Measurements from ENCODE around the gene RBL2. TPM values are rescaled to one million over a fixed set of nuclear protein-coding genes. Genes with fewer than 3 reads are reported as not detected.
"Not testable (repeated sequence)": the region's sequence is repeated elsewhere in the genome, so short reads cannot be mapped to it uniquely, and the experiment has no call there.

Gene RBL2
- total RNA-seq, 1 experiment from 2014 or later = 14.2 TPM

- intact Hi-C loops (cut with micrococcal nuclease) = loop anchor here (5.0 kb wide), 1 partner anchor 366 kb away; the partner anchor contains the start of genes CHD9 and CHD9NB
- no peak for TF ChIP-seq CTCF (conservative IDR thresholded peaks at IDR 0.05; ENCODE audit: low read depth, low read length)
- no peak for TF ChIP-seq EZH2 (IDR thresholded peaks at IDR 0.05; ENCODE audit: low read length, unreplicated experiment)
- no peak for TF ChIP-seq EZH2phosphoT487 (IDR thresholded peaks at IDR 0.05; ENCODE audit: borderline replicate concordance, low read length)
Observed at GRCh38 chr16:53417976-53418375, 16.3 kb upstream of the RBL2 start.

DNA sequence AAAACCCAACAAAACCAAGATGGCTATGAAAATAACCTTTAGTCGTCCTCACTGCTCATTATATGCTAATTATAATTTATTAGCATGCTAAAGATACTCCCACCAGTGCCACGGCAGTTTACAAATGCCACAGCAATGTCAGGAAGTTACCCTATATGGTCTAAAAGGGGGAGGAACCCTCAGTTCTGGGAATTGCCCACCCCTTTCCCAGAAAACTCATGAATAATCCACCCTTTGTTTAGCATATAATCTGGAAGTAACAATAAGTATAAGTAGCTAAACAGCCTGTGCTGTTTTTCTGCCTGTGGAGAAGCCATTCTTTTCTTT is 14.9 kb upstream of the RBL2 start:
- BruUV-seq (replicated peaks); H3K36me3 ChIP-seq (ENCODE audit: low read depth, low read length); POLR2A ChIA-PET (ENCODE audit: unreplicated experiment); DNase-seq; H3F3A ChIP-seq (ENCODE audit: low read length, unreplicated experiment); H3K9ac ChIP-seq (ENCODE audit: low read length); ATAC-seq; H3K9me2 ChIP-seq (replicated peaks; ENCODE audit: low read length); CTCF ChIA-PET; H3K79me2 ChIP-seq (ENCODE audit: low read length); H3K9me3 ChIP-seq (ENCODE audit: low read length); H4K20me1 ChIP-seq (ENCODE audit: low read length); H2AFZ ChIP-seq (ENCODE audit: low read length); H3K27me3 ChIP-seq (ENCODE audit: low read length); H3K4me2 ChIP-seq (ENCODE audit: low read length); H3K4me3 ChIP-seq (ENCODE audit: low read length): not testable (repeated sequence)
- intact Hi-C loops (cut with micrococcal nuclease) = loop anchor here (5.0 kb wide), 1 partner anchor 367 kb away; the partner anchor contains the start of genes CHD9 and CHD9NB
- Histone ChIP-seq H3K27ac (ENCODE audit: low read length) (peak overlapping the region; percentile 32; the same call in 1 of the 2 replicates), H3K4me1 (ENCODE audit: insufficient read depth, low read length) (peaks cover 13% of the 10 kb centered on the region)

More at GRCh38 chr16:53417976-53418375, 16.3 kb upstream of the RBL2 start:
- Histone ChIP-seq H3K9me3 (ENCODE audit: low read length) (0 out of 2 replicates have a peak, but pooled peaks cover 1% of the 10 kb centered on the region), H3F3A (ENCODE audit: low read length, unreplicated experiment) (no peaks in the 10 kb centered on the region), H3K4me1 (ENCODE audit: insufficient read depth, low read length) (peaks cover 13% of the 10 kb centered on the region), H3K9me2 (replicated peaks; ENCODE audit: low read length) (no peaks in the 10 kb centered on the region), H4K20me1 (ENCODE audit: low read length) (no peaks in the 10 kb centered on the region), H3K27me3 (ENCODE audit: low read length) (no peaks in the 10 kb centered on the region), H3K4me2 (ENCODE audit: low read length) (no peak overlapping the region), H3K27ac (ENCODE audit: low read length) (no peak overlapping the region), H3K36me3 (ENCODE audit: low read depth, low read length) (no peaks in the 10 kb centered on the region), H3K9ac (ENCODE audit: low read length) (no peak overlapping the region), H2AFZ (ENCODE audit: low read length) (no peak overlapping the region), H3K4me3 (ENCODE audit: low read length) (no peak overlapping the region), H3K79me2 (ENCODE audit: low read length) (no peaks in the 10 kb centered on the region)
- CTCF ChIA-PET = no interaction called here
- ATAC-seq = no peak
- no TSS peak for BruUV-seq (replicated peaks)
- DNase-seq = no peak
- POLR2A ChIA-PET (ENCODE audit: unreplicated experiment) = no interaction called here

GRCh38 chr16:53421248-53421647 is 13.0 kb upstream of the RBL2 start:
- no peak overlapping the region for H3K27ac ChIP-seq (ENCODE audit: low read length)
- no peaks in the 10 kb centered on the region for H4K20me1 ChIP-seq (ENCODE audit: low read length)
- intact Hi-C loops (cut with micrococcal nuclease) = no loop called here
- H3K27me3 ChIP-seq (ENCODE audit: low read length) = no peaks in the 10 kb centered on the region
- H3K79me2 ChIP-seq (ENCODE audit: low read length) = no peaks in the 10 kb centered on the region
- H3K4me1 ChIP-seq (ENCODE audit: insufficient read depth, low read length) = no peaks in the 10 kb centered on the region; the same call in 1 of the 2 replicates
- POLR2A ChIA-PET (ENCODE audit: unreplicated experiment) = no interaction called here
- DNase-seq (no peak), ATAC-seq (no peak)
- H3F3A ChIP-seq (ENCODE audit: low read length, unreplicated experiment) = no peaks in the 10 kb centered on the region
- no peak overlapping the region for H3K4me3 ChIP-seq (ENCODE audit: low read length)
- no TSS peak for BruUV-seq (replicated peaks)
- no peak for TF ChIP-seq CTCF (conservative IDR thresholded peaks at IDR 0.05; ENCODE audit: low read depth, low read length)
- no peak for TF ChIP-seq EZH2 (IDR thresholded peaks at IDR 0.05; ENCODE audit: low read length, unreplicated experiment)
- TF ChIP-seq EZH2phosphoT487 (IDR thresholded peaks at IDR 0.05; ENCODE audit: borderline replicate concordance, low read length) = no peak
- no peak overlapping the region for H3K9ac ChIP-seq (ENCODE audit: low read length)
- no peak overlapping the region for H3K4me2 ChIP-seq (ENCODE audit: low read length)
- no peaks in the 10 kb centered on the region for H3K36me3 ChIP-seq (ENCODE audit: low read depth, low read length)
- no peak overlapping the region for H2AFZ ChIP-seq (ENCODE audit: low read length)
- H3K9me2 ChIP-seq (replicated peaks; ENCODE audit: low read length) = no peaks in the 10 kb centered on the region
- peaks cover 9% of the 10 kb centered on the region; the same call in 1 of the 2 replicates for H3K9me3 ChIP-seq (ENCODE audit: low read length)
- CTCF ChIA-PET = no interaction called here

- POLR2A ChIA-PET (ENCODE audit: unreplicated experiment); H2AFZ ChIP-seq (ENCODE audit: low read length); H3K79me2 ChIP-seq (ENCODE audit: low read length); H3K9me2 ChIP-seq (replicated peaks; ENCODE audit: low read length); H3K27ac ChIP-seq (ENCODE audit: low read length); H3K4me2 ChIP-seq (ENCODE audit: low read length); H3K9me3 ChIP-seq (ENCODE audit: low read length); intact Hi-C loops (cut with micrococcal nuclease); H3K27me3 ChIP-seq (ENCODE audit: low read length); H3K4me1 ChIP-seq (ENCODE audit: insufficient read depth, low read length); H4K20me1 ChIP-seq (ENCODE audit: low read length); ATAC-seq; H3K9ac ChIP-seq (ENCODE audit: low read length); H3K36me3 ChIP-seq (ENCODE audit: low read depth, low read length); H3K4me3 ChIP-seq (ENCODE audit: low read length); BruUV-seq (replicated peaks); CTCF ChIA-PET; H3F3A ChIP-seq (ENCODE audit: low read length, unreplicated experiment): not testable (repeated sequence)
- peak; percentile 7 for DNase-seq
Observed at GRCh38 chr16:53423968-53424367, 10.3 kb upstream of the RBL2 start.
